CD8-positive, alpha-beta memory T cell (primary cell): Measurements from ENCODE around the gene ABCA5. TPM values are rescaled to one million over a fixed set of nuclear protein-coding genes. Genes with fewer than 3 reads are reported as not detected.

Experiments used
- polyA plus RNA-seq: library from polyadenylated mRNA; unstranded; fragments of 300-500 nt; fragmentation: Illumina TruSeq; gene quantifications from one replicate; pipeline ENCODE4 v1.2.3, GENCODE V29; 2021
- total RNA-seq, 2 experiments: library from RNA; stranded (reverse); gene quantifications; one replicate each; pipeline ENCODE4 v1.2.3, GENCODE V29; 2021

Gene ABCA5
- total and polyA plus RNA-seq, 3 experiments from 2014 or later, result 9.2 to 15.4 (median 14.8) TPM

Other genes starting within 250 kb of the ABCA5 start
- gene ABCA6, start 185.2 kb downstream of the ABCA5 start, total RNA-seq, result under 1 TPM; 0.16 to 0.20 TPM
- not detected for gene ABCA6, start 185.2 kb downstream of the ABCA5 start, polyA plus RNA-seq
- gene ABCA10, start 98.3 kb downstream of the ABCA5 start, total RNA-seq, result under 1 TPM; 0.46 to 0.60 TPM
- gene ABCA10, start 98.3 kb downstream of the ABCA5 start, polyA plus RNA-seq, result not detected
- 1 to 10 TPM; 1.9 to 2.5 TPM for gene MAP2K6, start 87.6 kb upstream of the ABCA5 start, total RNA-seq
- 18.7 TPM for gene MAP2K6, start 87.6 kb upstream of the ABCA5 start, polyA plus RNA-seq